GM23338 (cell line): ENCODE results near the gene ADIPOR2. TPM values are rescaled to one million over a fixed set of nuclear protein-coding genes. Genes with fewer than 3 reads are reported as not detected.

ENCODE experiments used
- ATAC-seq: fragments of 200-7000 bp; cut with Tn5 transposase; 3 replicates; pipeline ENCODE4 v1.9.1; 2020
- DNase-seq: peaks from one replicate; pipeline ENCODE4 v3.0.0-alpha.2; 2015; ENCODE audit warnings: low spot score
- H2AFZ ChIP-seq: fragments of 200-600 bp; sonication (generic); 2 replicates; pipeline ENCODE4 v1.8.0; 2016; ENCODE audit warnings: antibody characterized with exemption, mild to moderate bottlenecking, moderate library complexity
- H3F3A ChIP-seq: fragments of 200-600 bp; sonication (generic); replicated peaks from 2 replicates; pipeline ENCODE4 v1.8.0; 2017; ENCODE audit warnings: antibody characterized with exemption, mixed run types, low read depth
- H3K27ac ChIP-seq: fragments of 200-600 bp; sonication (generic); 2 replicates; pipeline ENCODE4 v1.6.1; 2016; ENCODE audit warnings: low read depth
- H3K27me3 ChIP-seq: fragments of 200-600 bp; sonication (generic); 2 replicates; pipeline ENCODE4 v1.8.0; 2016; ENCODE audit warnings: mild to moderate bottlenecking, mixed run types, moderate library complexity; ENCODE audit not compliant: insufficient read depth
- H3K36me3 ChIP-seq: fragments of 200-600 bp; sonication (generic); 2 replicates; pipeline ENCODE4 v1.8.0; 2016; ENCODE audit warnings: mild to moderate bottlenecking; ENCODE audit not compliant: insufficient read depth
- H3K4me1 ChIP-seq: fragments of 200-600 bp; sonication (generic); 2 replicates; pipeline ENCODE4 v1.8.0; 2016; ENCODE audit warnings: mild to moderate bottlenecking, moderate library complexity; ENCODE audit not compliant: insufficient read depth
- H3K4me2 ChIP-seq: fragments of 200-600 bp; sonication (generic); 2 replicates; pipeline ENCODE4 v1.7.1; 2017; ENCODE audit warnings: mixed run types
- H3K4me3 ChIP-seq: fragments of 200-600 bp; sonication (generic); 2 replicates; pipeline ENCODE4 v1.6.1; 2016; ENCODE audit warnings: mixed run types
- H3K79me2 ChIP-seq: fragments of 200-600 bp; sonication (generic); replicated peaks from 2 replicates; pipeline ENCODE4 v1.8.0; 2017; ENCODE audit warnings: mild to moderate bottlenecking; ENCODE audit not compliant: insufficient read depth
- H3K9me2 ChIP-seq: fragments of 200-600 bp; sonication (generic); 2 replicates; pipeline ENCODE4 v1.8.0; 2017; ENCODE audit not compliant: insufficient read depth
- H4K20me1 ChIP-seq: fragments of 200-600 bp; sonication (generic); replicated peaks from 2 replicates; pipeline ENCODE4 v1.8.0; 2017; ENCODE audit warnings: mild to moderate bottlenecking; ENCODE audit not compliant: insufficient read depth
- H3K27ac Mint-ChIP-seq: 2 replicates; pipeline ENCODE4 v1.8.0; 2020; ENCODE audit warnings: inconsistent platforms, mild to moderate bottlenecking, moderate library complexity, mixed read lengths
- H3K27me3 Mint-ChIP-seq: 3 replicates; pipeline ENCODE4 v1.8.0; 2022; ENCODE audit warnings: low read depth, mild to moderate bottlenecking, moderate library complexity, mixed read lengths, inconsistent platforms; ENCODE audit not compliant: insufficient read depth, poor library complexity
- H3K36me3 Mint-ChIP-seq: 3 replicates; pipeline ENCODE4 v1.8.0; 2021; ENCODE audit warnings: low read depth, mild to moderate bottlenecking, inconsistent platforms, moderate library complexity, mixed read lengths
- H3K4me1 Mint-ChIP-seq: 3 replicates; pipeline ENCODE4 v1.8.0; 2020; ENCODE audit warnings: mild to moderate bottlenecking, inconsistent platforms, mixed read lengths
- H3K4me3 Mint-ChIP-seq: 3 replicates; pipeline ENCODE4 v1.8.0; 2021; ENCODE audit warnings: moderate library complexity, mild to moderate bottlenecking, inconsistent platforms, mixed read lengths
- H3K9me3 Mint-ChIP-seq: 3 replicates; pipeline ENCODE4 v1.8.0; 2020; ENCODE audit warnings: moderate library complexity, mild to moderate bottlenecking, inconsistent platforms, mixed read lengths
- EZH2 ChIP-seq: fragments of 200-600 bp; sonication (generic); IDR thresholded peaks from one replicate; pipeline ENCODE4 v1.8.0; 2017; ENCODE audit warnings: antibody characterized with exemption, mild to moderate bottlenecking, low read depth; ENCODE audit not compliant: unreplicated experiment
- EZH2phosphoT487 ChIP-seq: fragments of 200-600 bp; sonication (generic); IDR thresholded peaks from one replicate; pipeline ENCODE4 v1.8.1; 2018; ENCODE audit warnings: antibody characterized with exemption; ENCODE audit not compliant: unreplicated experiment
- JUNB ChIP-seq: IDR thresholded peaks from one replicate; pipeline ENCODE4 v1.6.1; 2016; ENCODE audit warnings: antibody characterized with exemption; ENCODE audit not compliant: unreplicated experiment
- ZNF114 ChIP-seq: fragments of 250-450 bp; sonication (Bioruptor Pico); IDR thresholded peaks from 2 replicates; pipeline ENCODE4 v1.5.0; 2020; ENCODE audit warnings: mild to moderate bottlenecking, moderate library complexity
- ZNF331 ChIP-seq: fragments of 250-450 bp; sonication (Bioruptor Pico); IDR thresholded peaks from 2 replicates; pipeline ENCODE4 v1.5.0; 2020; ENCODE audit warnings: low read depth, mild to moderate bottlenecking, moderate library complexity
- polyA plus RNA-seq: library from polyadenylated mRNA; unstranded; fragments of >200 nt; fragmentation: Nextera tagmentation; extraction: Ambion mirVana; gene quantifications from 2 replicates; pipeline ENCODE4 v1.2.1, GENCODE V29; 2016
- total RNA-seq: library from RNA; depleted of rRNA; stranded (reverse); fragments of >200 nt; shearing (Covaris generic); gene quantifications from 2 replicates; pipeline ENCODE4 v1.2.3, GENCODE V29; 2014
- TF ChIP-seq, protein P1 (sequence below), 2 experiments: fragments of 200-600 bp in 1 of 2; sonication (generic) in 1 of 2; conservative IDR thresholded peaks; 2 replicates each; pipeline versions ENCODE4 v1.5.1 to v1.6.1; 2016 to 2017; ENCODE audit warnings: antibody characterized with exemption in 2 of 2, low read depth in 2 of 2, mild to moderate bottlenecking in 2 of 2, moderate library complexity in 1 of 2
- TF ChIP-seq, protein P2 (sequence below): IDR thresholded peaks from 2 replicates; pipeline ENCODE4 v1.6.1; 2016; ENCODE audit warnings: antibody characterized with exemption
- TF ChIP-seq, protein P3 (sequence below): IDR thresholded peaks from one replicate; pipeline ENCODE4 v1.6.1; 2018; ENCODE audit warnings: antibody characterized with exemption; ENCODE audit not compliant: unreplicated experiment

ADIPOR2 gene
- total and polyA plus RNA-seq, 2 experiments from 2014 or later, result 11.7 to 36.2 TPM

DNA sequence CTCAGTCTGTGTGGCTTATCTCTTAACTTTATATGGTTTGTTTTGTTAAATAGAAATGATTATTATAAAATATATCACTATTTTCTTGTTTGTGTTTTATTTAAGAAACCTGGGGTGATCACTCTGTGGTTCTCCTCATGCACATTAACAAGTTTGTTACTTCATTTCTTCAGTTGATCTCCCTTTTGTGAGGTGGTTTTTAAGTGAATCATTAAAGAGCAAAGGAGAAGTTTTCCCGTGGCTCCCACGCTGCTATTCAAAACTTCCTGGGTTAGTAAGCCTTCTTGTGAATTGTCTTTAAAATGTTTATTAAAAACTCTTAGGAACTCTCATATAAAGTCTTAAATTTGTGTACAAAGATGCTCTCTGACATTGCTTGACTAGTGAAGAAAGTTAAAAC, 11.8 kb downstream of the ADIPOR2 start (continued):
- TF ChIP-seq ZNF114 (CRISPR knock-in tag) (no peak), JUNB (no peak)
- TF ChIP-seq, protein P1, sequence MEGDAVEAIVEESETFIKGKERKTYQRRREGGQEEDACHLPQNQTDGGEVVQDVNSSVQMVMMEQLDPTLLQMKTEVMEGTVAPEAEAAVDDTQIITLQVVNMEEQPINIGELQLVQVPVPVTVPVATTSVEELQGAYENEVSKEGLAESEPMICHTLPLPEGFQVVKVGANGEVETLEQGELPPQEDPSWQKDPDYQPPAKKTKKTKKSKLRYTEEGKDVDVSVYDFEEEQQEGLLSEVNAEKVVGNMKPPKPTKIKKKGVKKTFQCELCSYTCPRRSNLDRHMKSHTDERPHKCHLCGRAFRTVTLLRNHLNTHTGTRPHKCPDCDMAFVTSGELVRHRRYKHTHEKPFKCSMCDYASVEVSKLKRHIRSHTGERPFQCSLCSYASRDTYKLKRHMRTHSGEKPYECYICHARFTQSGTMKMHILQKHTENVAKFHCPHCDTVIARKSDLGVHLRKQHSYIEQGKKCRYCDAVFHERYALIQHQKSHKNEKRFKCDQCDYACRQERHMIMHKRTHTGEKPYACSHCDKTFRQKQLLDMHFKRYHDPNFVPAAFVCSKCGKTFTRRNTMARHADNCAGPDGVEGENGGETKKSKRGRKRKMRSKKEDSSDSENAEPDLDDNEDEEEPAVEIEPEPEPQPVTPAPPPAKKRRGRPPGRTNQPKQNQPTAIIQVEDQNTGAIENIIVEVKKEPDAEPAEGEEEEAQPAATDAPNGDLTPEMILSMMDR (conservative IDR thresholded peaks at IDR 0.05; ENCODE audit: low read depth in 2 of 2), result no peak
- TF ChIP-seq, protein P2, sequence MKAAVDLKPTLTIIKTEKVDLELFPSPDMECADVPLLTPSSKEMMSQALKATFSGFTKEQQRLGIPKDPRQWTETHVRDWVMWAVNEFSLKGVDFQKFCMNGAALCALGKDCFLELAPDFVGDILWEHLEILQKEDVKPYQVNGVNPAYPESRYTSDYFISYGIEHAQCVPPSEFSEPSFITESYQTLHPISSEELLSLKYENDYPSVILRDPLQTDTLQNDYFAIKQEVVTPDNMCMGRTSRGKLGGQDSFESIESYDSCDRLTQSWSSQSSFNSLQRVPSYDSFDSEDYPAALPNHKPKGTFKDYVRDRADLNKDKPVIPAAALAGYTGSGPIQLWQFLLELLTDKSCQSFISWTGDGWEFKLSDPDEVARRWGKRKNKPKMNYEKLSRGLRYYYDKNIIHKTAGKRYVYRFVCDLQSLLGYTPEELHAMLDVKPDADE, result no peak

DNA sequence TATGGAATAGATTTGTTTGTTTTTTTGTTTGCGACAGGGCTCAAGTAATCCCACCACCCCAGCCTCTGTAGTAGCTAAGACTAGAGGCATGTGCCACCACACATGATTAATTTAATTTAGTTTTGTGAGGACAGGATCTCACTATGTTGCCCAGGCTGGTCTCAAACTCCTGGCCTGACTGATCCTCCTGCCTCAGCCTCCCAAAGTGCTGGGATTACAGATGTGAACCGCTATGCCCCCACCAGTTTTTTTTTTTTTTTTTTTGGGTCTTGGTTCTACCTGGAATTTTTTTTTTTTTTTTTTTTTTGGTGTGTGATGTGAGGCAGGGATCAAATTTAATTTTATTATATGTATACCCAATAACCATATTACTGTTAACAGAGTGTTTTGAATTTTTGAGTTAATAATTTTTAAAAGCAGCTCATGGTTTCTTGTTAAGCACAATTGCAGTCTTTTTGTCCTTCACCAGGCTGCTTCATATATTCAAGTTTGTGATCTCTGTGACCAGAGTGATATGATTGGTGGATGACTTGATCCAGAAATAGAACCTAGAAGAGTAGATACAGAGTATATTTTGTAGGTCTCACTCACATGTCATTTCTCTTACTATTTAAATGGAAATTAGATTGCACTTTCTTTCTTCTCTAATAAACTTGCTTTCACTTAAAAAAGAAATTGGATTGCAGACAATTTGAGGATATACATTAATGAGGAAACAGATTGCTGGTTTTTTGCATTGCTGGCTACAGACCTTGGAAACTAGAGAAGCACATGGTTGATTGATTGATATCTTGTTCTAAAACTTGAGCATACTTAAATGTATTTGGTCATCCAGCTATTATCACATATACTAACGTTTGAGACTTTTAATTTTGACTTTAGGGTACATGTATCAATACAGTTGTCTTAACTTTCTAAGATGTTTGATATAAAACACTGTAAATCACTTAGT, 13.2 kb downstream of the ADIPOR2 start:
- no peak overlapping the region for H3K27ac ChIP-seq
- TF ChIP-seq, protein P1 (conservative IDR thresholded peaks at IDR 0.05; ENCODE audit: low read depth in 2 of 2), result no peak
- TF ChIP-seq ZNF331 (CRISPR knock-in tag) (no peak), EZH2 (no peak), EZH2phosphoT487 (no peak)
- TF ChIP-seq, protein P3, sequence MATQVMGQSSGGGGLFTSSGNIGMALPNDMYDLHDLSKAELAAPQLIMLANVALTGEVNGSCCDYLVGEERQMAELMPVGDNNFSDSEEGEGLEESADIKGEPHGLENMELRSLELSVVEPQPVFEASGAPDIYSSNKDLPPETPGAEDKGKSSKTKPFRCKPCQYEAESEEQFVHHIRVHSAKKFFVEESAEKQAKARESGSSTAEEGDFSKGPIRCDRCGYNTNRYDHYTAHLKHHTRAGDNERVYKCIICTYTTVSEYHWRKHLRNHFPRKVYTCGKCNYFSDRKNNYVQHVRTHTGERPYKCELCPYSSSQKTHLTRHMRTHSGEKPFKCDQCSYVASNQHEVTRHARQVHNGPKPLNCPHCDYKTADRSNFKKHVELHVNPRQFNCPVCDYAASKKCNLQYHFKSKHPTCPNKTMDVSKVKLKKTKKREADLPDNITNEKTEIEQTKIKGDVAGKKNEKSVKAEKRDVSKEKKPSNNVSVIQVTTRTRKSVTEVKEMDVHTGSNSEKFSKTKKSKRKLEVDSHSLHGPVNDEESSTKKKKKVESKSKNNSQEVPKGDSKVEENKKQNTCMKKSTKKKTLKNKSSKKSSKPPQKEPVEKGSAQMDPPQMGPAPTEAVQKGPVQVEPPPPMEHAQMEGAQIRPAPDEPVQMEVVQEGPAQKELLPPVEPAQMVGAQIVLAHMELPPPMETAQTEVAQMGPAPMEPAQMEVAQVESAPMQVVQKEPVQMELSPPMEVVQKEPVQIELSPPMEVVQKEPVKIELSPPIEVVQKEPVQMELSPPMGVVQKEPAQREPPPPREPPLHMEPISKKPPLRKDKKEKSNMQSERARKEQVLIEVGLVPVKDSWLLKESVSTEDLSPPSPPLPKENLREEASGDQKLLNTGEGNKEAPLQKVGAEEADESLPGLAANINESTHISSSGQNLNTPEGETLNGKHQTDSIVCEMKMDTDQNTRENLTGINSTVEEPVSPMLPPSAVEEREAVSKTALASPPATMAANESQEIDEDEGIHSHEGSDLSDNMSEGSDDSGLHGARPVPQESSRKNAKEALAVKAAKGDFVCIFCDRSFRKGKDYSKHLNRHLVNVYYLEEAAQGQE, result no peak

More for the DNA sequence above, 13.2 kb downstream of the ADIPOR2 start:
- Mint-ChIP-seq H3K9me3 (no peaks in the 10 kb centered on the region), H3K27me3 (peaks cover 1% of the 10 kb centered on the region), H3K36me3 (peaks cover 9% of the 10 kb centered on the region; the same call in 2 of the 3 replicates), H3K4me3 (no peak overlapping the region), H3K4me1 (peaks cover 5% of the 10 kb centered on the region), H3K27ac (no peak overlapping the region)
- Histone ChIP-seq H4K20me1 (peaks cover 42% of the 10 kb centered on the region), H3K27me3 (no peaks in the 10 kb centered on the region), H3K79me2 (peaks cover 100% of the 10 kb centered on the region), H3K4me3 (no peak overlapping the region), H3K4me1 (0 out of 2 replicates have a peak, but pooled peaks cover 4% of the 10 kb centered on the region), H3K36me3 (no peaks in the 10 kb centered on the region), H3K9me2 (no peaks in the 10 kb centered on the region), H2AFZ (no peak overlapping the region), H3K4me2 (no peak overlapping the region), H3F3A (no peaks in the 10 kb centered on the region)
- DNase-seq (no peak), ATAC-seq (no peak)
